ENCODE measurements around the gene KIRREL1. TPM values are rescaled to one million over a fixed set of nuclear protein-coding genes. Genes with fewer than 3 reads are reported as not detected.

The KIRREL1 gene
- total RNA-seq, 2 experiments from 2014 or later: not detected

DNA sequence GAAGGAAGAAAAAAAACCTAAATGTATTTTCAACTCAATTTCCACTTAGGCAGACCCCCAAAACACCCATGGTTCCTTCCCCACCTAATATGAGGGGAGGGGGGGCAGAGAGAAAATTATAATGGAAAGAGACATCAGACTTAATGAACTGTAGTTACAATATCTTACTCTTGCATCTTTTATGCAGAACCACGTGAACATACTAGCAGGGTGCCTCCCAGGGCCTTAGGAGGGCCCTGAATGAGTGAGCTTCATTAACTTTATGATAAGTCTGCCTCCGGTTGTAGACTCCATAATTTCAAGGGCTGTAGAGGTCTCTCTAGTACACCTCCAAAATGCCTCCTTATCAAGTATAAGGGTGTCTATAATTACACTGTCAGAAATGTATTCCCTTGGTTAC is 11.3 kb upstream of the KIRREL1 start:
- ATAC-seq (ENCODE audit: poor library complexity) (no peak), DNase-seq (no peak)
- H3K4me3 ChIP-seq (ENCODE audit: low read length): no peak overlapping the region
- no peaks in the 10 kb centered on the region for H3K27me3 ChIP-seq (ENCODE audit: control insufficient read depth in 1 of 2, insufficient read depth in 2 of 2, low read length in 2 of 2)
- intact Hi-C loops (cut with DNase I, micrococcal nuclease): no loop called here
- H3K36me3 Mint-ChIP-seq (ENCODE audit: low read depth): no peaks in the 10 kb centered on the region
- TF ChIP-seq, protein P1, sequence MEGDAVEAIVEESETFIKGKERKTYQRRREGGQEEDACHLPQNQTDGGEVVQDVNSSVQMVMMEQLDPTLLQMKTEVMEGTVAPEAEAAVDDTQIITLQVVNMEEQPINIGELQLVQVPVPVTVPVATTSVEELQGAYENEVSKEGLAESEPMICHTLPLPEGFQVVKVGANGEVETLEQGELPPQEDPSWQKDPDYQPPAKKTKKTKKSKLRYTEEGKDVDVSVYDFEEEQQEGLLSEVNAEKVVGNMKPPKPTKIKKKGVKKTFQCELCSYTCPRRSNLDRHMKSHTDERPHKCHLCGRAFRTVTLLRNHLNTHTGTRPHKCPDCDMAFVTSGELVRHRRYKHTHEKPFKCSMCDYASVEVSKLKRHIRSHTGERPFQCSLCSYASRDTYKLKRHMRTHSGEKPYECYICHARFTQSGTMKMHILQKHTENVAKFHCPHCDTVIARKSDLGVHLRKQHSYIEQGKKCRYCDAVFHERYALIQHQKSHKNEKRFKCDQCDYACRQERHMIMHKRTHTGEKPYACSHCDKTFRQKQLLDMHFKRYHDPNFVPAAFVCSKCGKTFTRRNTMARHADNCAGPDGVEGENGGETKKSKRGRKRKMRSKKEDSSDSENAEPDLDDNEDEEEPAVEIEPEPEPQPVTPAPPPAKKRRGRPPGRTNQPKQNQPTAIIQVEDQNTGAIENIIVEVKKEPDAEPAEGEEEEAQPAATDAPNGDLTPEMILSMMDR (IDR thresholded peaks at IDR 0.05): no peak
- ChIA-PET POLR2A (interaction anchor here (0.8 kb wide), 1 partner anchor 22 kb away, joined by 4 read pairs; no protein-coding TSS in a partner anchor), CTCF (no interaction called here)
- no peaks in the 10 kb centered on the region for H3K4me1 ChIP-seq (ENCODE audit: insufficient read depth, low read length)
- H3K4me3 Mint-ChIP-seq: no peak overlapping the region
- peaks cover 34% of the 10 kb centered on the region for H3K27me3 Mint-ChIP-seq
- no peaks in the 10 kb centered on the region for H3K36me3 ChIP-seq (ENCODE audit: insufficient read depth, low read length)
- H3K27ac Mint-ChIP-seq: no peak overlapping the region
- H3K27ac ChIP-seq (ENCODE audit: low read depth in 1 of 2, low read length in 2 of 2): no peak overlapping the region
- H3K4me1 Mint-ChIP-seq (ENCODE audit: low read depth): no peaks in the 10 kb centered on the region
- peaks cover 0 to 8% of the 10 kb centered on the region in 2 experiments for H3K9me3 ChIP-seq (ENCODE audit: control insufficient read depth in 1 of 2, insufficient read depth in 1 of 2, low read length in 2 of 2)
- no peaks in the 10 kb centered on the region for H3K9me3 Mint-ChIP-seq

DNA sequence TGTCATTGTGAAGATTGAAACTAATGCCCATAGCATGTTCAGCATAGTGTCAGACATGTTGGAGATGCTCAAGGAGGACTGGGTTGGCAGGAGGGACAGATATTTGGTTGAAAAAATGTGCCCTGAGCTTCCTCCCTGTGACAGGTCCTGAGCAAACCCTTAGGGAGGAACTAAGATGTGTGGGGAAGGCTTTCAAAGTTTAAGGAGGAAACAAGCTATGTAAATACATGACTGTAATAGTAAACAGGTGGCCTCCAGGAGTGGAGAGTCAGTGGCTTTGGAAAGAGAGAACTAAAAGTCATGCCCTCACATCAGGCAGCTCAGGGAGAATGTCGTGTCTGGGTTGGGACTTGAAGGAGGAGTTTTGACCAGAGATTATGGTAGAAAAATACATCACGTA is 9.7 kb upstream of the KIRREL1 start:
- Histone ChIP-seq H3K27ac (ENCODE audit: low read depth in 1 of 2, low read length in 2 of 2) (no peak overlapping the region), H3K9me3 (ENCODE audit: control insufficient read depth in 1 of 2, insufficient read depth in 1 of 2, low read length in 2 of 2) (peaks cover 0 to 4% of the 10 kb centered on the region in 2 experiments), H3K36me3 (ENCODE audit: insufficient read depth, low read length) (no peaks in the 10 kb centered on the region), H3K27me3 (ENCODE audit: control insufficient read depth in 1 of 2, insufficient read depth in 2 of 2, low read length in 2 of 2) (peaks cover 0 to 2% of the 10 kb centered on the region in 2 experiments), H3K4me3 (ENCODE audit: low read length) (no peak overlapping the region), H3K4me1 (ENCODE audit: insufficient read depth, low read length) (no peaks in the 10 kb centered on the region)
- Mint-ChIP-seq H3K27me3 (peaks cover 36% of the 10 kb centered on the region), H3K4me1 (ENCODE audit: low read depth) (no peaks in the 10 kb centered on the region), H3K36me3 (ENCODE audit: low read depth) (no peaks in the 10 kb centered on the region), H3K4me3 (no peak overlapping the region), H3K9me3 (no peaks in the 10 kb centered on the region), H3K27ac (no peak overlapping the region)
- intact Hi-C loops (cut with DNase I, micrococcal nuclease): no loop called here
- DNase-seq (no peak), ATAC-seq (ENCODE audit: poor library complexity) (no peak)
- TF ChIP-seq, protein P1 (IDR thresholded peaks at IDR 0.05): no peak
- ChIA-PET CTCF (no interaction called here), POLR2A (no interaction called here)

DNA sequence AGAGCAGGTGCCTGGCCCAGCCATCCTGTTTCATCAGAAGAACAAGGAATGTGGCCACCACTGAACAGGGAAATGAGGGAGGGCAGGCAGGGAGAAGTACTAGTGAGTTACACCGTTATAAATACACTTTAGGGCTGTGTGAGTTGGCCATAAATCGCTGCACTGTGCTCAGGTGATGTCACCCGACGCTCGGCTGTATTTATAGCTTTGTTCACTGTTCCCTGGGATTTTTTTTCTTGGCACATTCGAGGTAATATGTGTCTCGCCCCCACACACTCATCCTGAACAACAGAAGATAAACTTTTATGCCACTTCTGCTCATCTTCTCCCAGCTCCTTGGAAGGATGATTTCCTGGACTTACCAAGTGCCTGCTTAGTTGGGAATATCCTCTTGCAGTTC is 9.0 kb upstream of the KIRREL1 start:
- Histone ChIP-seq H3K27ac (ENCODE audit: low read depth in 1 of 2, low read length in 2 of 2) (no peak overlapping the region), H3K36me3 (ENCODE audit: insufficient read depth, low read length) (no peaks in the 10 kb centered on the region), H3K4me3 (ENCODE audit: low read length) (no peak overlapping the region), H3K9me3 (ENCODE audit: control insufficient read depth in 1 of 2, insufficient read depth in 1 of 2, low read length in 2 of 2) (no peaks in the 10 kb centered on the region), H3K4me1 (ENCODE audit: insufficient read depth, low read length) (no peaks in the 10 kb centered on the region), H3K27me3 (ENCODE audit: control insufficient read depth in 1 of 2, insufficient read depth in 2 of 2, low read length in 2 of 2) (peaks cover under 1 to 9% of the 10 kb centered on the region in 2 experiments)
- H3K36me3 Mint-ChIP-seq (ENCODE audit: low read depth): no peaks in the 10 kb centered on the region
- DNase-seq (no peak), ATAC-seq (ENCODE audit: poor library complexity) (no peak)
- intact Hi-C loops (cut with DNase I, micrococcal nuclease): no loop called here
- H3K27ac Mint-ChIP-seq: no peak overlapping the region
- TF ChIP-seq, protein P1 (IDR thresholded peaks at IDR 0.05): no peak
- H3K4me1 Mint-ChIP-seq (ENCODE audit: low read depth): no peaks in the 10 kb centered on the region
- H3K4me3 Mint-ChIP-seq: no peak overlapping the region
- ChIA-PET POLR2A (no interaction called here), CTCF (no interaction called here)
- H3K27me3 Mint-ChIP-seq: peaks cover 36% of the 10 kb centered on the region
- H3K9me3 Mint-ChIP-seq: no peaks in the 10 kb centered on the region
